NCI-H2196 (cell line): ENCODE results near the gene UGP2.
"Not testable (repeated sequence)": the region's sequence is repeated elsewhere in the genome, so short reads cannot be mapped to it uniquely, and the experiment has no call there.

Experiments used
- DNase-seq: peaks from one replicate; lab custom pipeline; 2025; ENCODE audit not compliant: unreplicated experiment; lab: John Stamatoyannopoulos, UW

The UGP2 gene

DNA sequence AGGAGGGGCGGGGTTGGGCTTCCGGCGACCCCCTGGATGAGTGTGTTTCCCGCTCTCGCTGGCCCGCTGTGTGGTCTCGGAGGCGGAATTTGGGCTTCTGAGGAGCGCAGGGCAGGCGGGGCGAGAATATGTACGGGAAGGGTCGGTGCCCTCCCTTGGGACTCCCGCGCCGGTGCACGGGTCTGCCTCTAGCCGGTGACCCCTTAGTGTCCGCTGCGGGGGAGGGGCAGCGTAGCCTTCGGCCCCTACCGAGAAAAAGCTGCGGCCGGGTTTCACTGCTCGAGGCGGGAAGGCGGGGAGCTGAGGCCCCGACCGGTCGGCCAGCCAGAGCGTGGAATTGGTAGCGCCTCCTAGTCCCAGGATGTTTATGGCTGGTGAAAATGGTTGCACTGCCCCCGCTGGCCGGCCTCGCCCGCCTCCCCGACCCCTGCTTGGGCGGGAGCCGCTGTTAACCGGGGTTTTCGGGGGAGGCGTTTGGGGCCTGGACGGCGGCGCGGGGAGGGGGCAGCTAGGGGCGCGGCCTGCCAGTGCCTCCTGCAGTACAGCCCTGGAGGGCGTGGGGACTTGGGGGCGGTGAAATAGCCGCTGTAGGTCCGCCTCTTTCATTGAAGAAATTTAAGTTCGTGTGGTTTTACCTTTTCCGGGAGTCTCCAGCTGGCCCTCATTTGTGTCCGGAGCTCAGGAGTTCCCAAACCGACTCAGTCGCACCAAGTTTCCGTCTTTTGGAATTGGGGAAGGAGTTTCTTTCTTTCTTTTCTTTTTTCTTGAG, at the start of gene UGP2:
TSS of gene UGP2 (plus strand) at position 643 of the 769 bp plus-strand sequence. CDS start 290 bp downstream, outside the sequence.
- DNase-seq: peak; percentile 61

DNA sequence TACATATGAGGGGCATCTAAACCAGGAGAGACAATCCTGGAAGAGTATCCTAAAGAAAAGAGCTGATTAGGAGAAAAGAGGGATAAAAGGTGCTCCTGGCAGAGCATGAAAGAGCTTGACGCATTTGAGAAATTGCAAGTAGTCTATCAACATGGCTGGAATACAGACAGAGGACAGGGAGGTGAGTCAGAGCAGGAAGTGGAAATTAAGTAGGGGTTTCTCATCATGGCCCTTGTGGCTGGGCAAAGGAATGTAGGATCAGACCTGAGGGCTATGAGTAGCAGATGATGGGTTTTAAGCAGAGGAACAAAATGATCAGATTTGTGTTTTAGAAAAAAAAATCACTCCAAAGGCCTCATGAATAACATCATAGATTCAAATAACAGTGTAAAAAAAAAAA, 49.2 kb upstream of the UGP2 start:
- DNase-seq: no peak

DNA sequence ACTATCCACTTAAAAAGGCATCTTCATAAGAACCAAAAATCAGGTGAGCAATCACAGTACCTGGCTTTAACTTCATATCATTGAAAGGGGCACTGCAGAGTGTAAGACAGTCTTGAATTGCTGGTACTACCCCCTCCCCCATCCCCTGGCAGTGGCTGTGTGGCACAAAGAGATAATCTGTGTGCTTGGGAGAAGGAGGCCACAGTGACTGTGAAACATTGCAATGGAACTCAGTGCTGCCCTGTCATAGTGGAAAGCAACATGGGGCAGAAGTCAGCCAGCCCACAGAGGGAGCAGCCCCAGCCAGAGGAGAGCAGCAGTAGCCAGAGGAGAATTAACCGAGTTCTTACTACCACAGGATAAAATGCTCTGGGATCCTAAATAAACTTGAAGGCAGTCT, 45.3 kb upstream of the UGP2 start:
- DNase-seq: no peak

DNA sequence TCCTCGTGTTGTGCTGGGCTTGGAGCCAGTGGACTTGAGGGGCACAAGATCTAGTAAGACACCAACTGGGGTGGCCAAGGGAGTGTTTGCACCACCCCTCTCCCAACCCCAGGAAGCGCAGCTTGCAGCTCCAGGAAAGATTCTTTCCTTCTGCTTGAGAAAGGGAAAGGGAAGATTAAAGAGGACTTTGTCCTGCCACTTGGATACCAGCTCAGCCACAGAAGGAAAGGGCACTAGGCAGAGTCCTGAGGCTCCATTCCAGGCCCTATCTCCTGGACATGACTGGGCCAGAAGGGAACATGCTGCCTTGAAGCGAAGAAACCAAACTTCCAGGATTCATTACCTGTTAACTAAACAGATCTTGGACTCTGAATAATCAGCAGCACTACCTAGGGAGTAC, 44.9 kb upstream of the UGP2 start:
- no peak for DNase-seq

DNA sequence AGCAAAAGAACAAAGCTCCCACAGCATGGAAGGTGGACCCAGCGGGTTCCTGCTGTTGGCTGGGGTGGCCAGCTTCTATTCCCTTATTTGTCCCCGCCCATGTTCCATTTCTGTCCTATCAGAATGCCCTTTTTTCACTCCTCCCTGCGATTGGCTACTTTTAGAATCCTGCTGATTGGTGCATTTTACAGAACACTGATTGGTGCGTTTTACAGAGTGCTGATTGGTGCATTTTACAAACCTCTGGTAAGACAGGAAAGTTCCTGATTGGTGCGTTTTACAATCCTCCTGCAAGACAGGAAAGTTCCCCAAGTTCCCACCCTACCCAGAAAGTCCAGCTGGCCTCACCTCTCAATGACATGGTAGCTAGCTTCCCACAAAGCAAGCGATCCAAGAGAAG, 40.2 kb upstream of the UGP2 start:
- DNase-seq: no peak

DNA sequence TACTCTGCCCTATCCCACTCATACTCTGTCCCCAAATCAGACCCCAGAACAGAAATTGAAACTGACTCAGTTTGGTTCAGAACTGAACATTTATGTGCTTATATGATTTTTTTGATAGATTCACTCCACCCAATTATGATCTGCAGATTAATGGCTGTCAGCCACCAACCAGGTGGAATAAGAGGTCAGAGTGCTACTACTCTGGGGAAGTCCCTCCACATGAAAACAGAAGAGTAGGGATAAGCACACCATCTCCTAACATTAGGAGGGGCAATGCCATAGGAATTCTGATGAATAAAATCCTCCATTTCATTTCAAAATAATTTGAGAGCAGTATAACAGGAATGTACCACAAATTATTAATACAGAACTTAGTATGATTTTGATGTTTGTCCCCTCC, 36.3 kb upstream of the UGP2 start:
- DNase-seq: no peak

DNA sequence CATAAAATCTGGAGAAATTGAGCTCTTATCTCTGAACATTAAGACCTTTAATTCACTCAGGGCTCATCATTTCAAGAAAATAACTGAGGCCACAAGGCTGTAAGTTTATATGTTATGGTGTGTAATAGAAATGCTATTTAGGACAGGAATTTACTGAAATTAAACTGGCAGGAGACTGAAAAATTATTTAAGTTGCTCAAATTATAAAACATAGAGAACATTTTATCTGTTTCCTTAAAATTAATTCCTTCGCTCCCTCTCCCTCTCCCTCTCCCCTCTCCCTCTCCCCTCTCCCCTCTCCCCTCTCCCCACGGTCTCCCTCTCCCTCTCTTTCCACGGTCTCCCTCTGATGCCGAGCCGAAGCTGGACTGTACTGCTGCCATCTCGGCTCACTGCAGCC, 33.7 kb upstream of the UGP2 start:
- DNase-seq: not testable (repeated sequence)

DNA sequence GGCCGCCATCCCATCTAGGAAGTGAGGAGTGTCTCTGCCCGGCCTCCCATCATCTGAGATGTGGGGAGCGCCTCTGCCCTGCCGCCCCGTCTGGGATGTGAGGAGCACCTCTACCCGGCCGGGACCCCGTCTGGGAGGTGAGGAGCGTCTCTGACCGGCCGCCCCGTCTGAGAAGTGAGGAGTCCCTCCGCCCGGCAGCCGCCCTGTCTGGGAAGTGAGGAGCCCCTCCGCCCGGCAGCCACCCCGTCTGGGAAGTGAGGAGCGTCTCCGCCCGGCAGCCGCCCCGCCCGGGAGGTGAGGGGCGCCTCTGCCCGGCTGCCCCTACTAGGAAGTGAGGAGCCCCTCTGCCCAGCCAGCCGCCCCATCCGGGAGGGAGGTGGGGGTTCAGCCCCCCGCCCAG, 32.8 kb upstream of the UGP2 start:
- not testable (repeated sequence) for DNase-seq

DNA sequence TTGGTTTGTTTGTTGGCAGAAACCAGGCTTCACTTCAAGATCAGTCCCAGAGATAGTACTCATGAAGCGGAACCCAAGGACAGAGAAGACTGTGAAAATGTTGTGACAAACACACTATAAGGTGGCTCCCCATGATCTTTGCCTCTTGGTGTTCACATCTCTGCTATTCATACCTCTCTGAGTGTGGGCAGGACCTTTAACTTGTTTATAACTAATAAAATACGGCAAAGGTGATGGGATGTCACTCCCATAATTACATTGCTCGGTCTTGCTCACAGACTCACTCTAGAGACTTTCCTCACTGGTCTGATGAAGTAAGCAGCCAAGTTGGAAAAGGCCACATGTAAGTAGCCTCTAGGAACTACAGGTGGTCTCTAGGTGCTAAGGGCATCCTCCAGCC, 30.6 kb upstream of the UGP2 start:
- DNase-seq: no peak

DNA sequence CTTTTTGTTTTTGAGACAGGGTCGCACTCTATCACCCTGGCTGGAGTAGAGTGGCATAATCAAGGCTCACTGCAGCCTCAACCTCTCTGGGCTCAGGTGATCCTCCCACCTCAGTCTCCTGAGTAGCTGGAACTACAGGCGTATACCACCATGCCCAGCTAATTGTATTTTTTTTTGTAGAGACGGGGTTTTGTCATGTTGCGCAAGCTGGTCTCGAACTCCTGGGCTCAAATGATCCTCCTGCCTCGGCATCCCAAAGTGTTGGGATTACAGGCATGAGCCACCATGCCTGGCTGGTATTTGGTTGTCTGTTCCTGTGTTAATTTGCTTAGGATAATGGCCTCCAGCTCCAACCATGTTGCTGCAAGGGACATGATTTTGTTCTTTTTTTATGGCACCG, 29.8 kb upstream of the UGP2 start:
- DNase-seq: not testable (repeated sequence)

DNA sequence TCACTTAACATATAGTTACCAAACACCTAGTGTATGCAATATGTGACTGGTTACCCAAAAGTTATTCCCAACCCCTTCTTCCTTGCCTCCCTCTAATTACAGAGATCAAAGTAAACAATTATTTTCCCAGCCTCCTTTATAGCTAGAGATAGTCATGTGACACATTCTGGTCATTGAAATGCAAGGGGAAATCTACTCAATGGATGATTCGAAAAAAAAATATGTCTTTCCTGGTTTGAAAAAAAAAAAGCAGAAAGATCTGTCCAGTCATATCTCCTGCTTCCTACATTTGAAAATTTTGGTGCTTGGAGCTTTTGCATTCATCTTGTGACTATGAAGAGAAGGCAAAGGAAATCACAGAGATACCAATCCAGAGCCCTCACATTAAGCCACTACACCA, 27.6 kb upstream of the UGP2 start:
- no peak for DNase-seq

DNA sequence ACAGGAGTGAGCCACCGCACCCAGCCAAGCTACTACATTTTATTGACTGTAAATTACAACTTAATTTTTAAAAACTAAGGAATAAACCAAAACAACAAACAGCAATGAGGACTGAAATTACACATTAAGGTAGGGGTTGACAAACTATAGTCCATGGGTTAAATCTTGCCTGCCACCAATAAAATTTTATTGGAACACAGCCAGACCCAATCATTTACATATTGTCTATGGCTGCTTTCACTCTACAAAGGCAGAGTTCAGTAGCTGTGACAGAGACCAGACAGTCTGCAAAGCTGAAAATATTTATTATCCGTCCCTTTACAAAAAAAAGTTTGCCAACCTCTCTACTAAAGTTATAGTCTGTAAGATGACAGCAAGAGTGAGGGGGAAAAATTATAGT, 24.3 kb upstream of the UGP2 start:
- no peak for DNase-seq

DNA sequence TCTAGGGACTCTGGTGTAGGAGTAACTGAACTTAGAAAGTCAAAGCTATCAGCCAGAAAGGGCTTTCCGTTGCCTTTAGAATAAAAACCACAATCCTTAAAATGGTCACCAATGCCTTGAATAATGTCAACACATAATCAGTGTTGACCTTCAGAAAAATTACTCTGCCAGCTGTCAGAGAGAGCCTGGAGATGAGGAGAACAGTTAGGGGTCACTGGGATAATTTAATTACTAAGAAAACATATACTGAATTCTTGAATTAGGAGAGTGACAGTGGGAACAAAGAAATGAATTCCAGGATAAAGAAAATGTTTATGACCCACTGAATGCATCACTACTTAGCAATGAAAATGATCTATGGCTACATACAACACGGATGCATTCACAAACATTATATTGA, 23.4 kb upstream of the UGP2 start:
- no peak for DNase-seq

DNA sequence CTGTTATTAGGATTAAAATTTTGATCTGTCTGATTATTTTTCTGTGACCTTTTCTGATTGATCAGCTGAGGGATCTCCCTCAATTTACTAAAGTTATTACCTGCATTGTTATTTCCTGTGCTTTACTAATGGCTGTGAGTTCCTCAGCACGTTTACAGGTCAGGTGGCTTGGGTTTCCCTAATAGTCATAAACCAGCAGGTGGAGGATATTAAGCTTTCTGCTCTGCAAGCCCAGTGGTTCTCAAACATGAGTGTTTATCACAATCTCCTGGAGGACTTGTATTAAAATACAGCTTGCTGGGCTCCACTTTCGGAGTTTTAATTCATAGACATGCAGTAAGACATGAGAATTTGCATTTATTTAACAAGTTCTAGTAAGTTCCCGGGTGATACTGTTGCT, 22.4 kb upstream of the UGP2 start:
- DNase-seq: no peak

DNA sequence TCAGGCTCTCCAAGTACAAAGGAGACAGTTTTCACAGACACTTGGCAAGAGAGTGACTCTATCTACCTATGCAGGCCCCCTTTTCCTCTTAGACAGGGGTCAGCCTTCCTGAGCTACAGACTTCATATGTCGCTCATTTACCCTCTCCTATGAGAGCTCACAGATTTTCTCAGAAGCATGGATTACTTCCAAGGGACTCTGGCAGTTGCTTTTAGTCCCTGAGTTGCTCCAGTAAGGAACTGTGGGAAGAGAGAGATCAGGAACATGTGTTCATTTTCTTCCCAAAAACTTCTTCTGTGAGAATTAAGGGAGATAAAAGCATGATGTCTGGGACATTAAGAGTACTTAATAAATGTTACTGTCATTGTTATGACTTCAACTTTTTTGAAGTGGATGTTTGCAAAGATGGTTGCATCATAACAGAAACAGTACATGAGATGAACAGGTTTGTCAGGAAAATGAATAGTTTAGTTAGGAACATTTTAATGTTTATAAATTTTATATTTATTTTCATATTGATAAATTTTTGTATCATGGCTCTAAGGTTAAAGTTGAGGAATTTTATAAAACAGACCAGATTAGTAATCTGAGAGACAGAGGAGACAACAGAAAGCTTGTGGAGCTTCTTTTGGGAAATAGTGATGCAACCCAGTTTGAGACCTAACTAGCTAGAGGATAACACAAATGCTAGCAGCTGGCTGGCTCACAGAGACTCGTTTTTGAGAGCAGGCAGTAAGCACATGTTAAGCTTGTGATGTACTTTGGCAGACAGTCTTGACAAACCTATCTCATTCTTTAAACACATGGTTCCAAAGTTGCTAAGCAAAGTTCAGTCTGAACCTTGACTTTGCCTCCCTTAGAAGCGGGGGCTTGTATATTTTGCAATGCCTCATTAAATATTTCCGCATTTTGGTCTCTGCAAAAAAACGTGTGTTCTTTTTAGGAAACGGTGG, 21.7 kb upstream of the UGP2 start:
- DNase-seq: no peak

DNA sequence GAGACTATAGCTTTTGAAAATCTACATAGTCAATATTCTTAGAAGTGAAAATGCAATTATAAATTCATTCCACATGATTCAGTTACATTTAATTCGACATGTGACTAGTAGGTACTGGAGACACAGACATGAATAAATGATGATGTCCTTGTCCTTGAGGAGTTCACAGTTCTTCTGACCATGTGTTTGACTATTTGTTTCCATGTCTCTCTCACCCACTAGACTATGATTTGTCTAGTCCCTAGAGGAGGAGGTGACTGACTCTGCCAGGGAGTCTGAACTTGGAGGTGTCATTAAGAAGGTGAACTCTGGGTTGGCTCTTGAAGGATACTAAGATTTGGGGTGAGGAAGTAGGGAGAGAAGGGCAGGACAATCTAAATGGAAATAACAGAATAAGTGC, 20.7 kb upstream of the UGP2 start:
- no peak for DNase-seq

DNA sequence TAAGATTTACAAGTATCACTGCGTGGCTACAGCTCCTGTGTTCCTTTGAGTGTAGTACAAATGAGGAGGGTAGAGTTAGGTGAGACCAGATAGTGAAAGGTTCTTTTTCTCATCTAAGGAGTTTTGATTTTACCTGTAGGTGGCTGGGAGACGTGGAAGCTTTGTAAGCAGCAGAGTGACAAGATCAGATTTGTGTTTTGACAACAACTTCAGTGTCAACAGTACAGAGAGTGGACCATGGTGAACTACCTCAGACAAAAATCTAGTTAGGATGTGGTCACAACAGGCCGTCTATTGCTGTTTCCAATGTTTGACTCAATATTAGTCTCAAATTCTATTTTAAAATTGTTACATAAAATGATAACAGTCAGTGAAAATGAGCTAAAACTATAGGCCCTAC, 20.3 kb upstream of the UGP2 start:
- DNase-seq: no peak

DNA sequence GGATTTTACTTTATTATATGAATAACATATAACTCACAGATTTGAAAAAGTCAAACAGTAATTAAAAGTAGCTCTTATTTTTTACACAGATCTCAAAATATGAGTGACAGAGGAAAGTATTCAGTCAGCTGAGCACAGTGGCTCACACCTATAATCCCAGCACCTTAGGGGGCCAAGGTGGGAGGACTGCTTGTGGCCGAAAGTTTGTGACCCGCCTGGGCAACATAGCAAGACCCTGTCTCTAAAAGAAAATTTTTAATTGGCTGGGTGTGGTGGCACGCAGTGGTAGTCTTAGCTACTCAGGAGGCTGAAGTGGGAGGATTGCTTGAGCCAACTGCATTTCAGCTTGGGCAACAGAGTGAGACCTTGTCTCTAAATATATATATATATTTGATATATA, 19.2 kb upstream of the UGP2 start:
- DNase-seq: no peak

DNA sequence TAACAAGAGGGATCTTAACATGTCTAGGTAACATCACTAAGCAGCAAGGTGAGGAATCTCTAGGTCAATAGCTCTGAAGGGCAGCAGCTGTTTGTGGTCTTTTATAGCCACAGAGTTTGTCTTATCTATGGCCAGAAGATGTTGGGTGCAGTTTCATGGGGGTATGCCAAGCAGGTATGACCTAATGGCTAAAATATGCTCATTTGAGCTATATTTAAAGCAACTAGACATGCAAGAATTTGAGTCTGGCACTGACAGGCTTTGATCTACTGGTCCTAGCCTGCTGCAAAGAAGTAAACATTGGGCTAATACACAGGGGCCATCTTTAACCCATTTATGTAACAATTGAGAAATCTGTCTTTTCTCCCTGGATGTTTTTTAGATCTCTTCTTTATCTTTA, 13.9 kb upstream of the UGP2 start:
- DNase-seq: no peak

DNA sequence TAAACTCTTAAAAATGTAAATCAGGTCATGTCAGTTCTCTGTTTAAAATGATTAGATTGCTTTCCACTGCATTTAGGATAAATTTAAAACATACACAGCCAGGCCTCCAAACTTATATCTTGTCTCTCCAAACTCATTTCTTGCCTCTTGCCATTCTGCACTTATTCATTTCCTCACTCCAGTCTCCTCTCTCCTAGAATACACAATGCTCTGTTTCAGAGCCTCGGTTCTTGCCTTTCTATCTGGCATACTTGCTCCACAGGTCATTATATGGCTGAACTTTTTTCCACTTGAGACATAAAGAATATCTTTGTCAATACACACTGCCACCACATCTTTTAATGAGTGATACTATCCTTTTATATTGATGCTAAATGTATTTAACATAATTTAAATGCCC, 10.5 kb upstream of the UGP2 start:
- DNase-seq: no peak

DNA sequence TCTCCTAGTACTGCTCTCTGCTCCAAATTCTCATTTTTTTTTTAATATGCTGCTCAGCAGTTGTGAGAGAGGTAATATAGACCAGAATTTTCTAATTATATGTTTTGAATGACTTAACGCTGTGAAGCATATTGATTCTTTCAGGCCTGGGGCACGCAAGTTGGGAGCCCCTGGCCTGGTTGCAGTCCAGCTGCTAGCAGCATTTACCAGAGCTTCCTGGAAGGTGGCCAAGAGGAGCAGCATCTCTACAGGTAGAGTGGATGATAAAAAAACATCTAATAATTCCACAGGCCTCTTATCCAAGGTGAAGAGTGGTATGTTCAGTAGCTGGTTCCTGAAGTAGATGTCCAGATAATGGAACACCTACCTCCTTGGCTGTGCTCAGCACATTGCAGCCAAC, 7.3 kb upstream of the UGP2 start:
- DNase-seq: no peak

DNA sequence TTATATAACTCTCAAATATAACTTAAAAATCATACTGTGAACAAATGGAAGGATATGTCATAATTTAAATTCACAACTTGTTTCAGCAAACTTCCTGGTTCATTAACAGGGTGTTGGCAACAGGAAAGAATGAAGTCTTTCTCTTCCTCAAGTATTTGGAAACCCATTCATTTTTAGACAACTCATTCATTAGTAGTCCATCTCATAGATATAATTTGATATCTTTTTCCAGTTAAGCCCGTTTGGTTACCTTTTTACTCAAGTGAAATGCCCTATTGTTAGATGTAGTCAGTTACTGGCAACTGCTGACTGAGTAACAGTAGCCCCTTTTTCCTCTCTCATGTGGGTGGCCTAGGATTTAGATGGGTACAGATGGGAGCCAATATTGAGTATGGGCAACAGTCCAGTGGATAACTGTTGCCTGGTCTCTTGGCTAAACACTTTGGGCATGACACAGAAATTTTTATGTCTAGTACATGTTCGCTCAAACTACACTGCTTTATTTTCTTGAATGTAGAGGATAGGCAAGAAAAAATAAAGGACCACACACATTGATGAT, 4.6 kb upstream of the UGP2 start:
- no peak for DNase-seq
